Adrenal gland (tissue), 12 donors: ENCODE data around the gene SP140L. TPM values are rescaled to one million over a fixed set of nuclear protein-coding genes. Genes with fewer than 3 reads are reported as not detected.
"Not testable (repeated sequence)": the region's sequence is repeated elsewhere in the genome, so short reads cannot be mapped to it uniquely, and the experiment has no call there.

Experiments
- DNase-seq, 7 donors: peaks; one replicate each; pipeline ENCODE4 v3.0.0-alpha.2; 2019 to 2020
- H3K27ac ChIP-seq, 5 donors: fragments of 200-600 bp; sonication (generic) in 4 of 5; 1 replicate in 3 of 5; 2 replicates in 2 of 5; pipeline versions ENCODE4 v1.5.1 to v1.8.0; 2016 to 2020; ENCODE audit warnings: mild to moderate bottlenecking in 1 of 5
- H3K27me3 ChIP-seq: fragments of 200-600 bp; 2 replicates; pipeline ENCODE4 v1.8.0; 2021
- H3K36me3 ChIP-seq, 2 donors: fragments of 200-600 bp; replicated peaks in 1 of 2; 1 replicate in 1 of 2; 2 replicates in 1 of 2; pipeline versions ENCODE4 v1.5.1 to v1.8.0; 2018 to 2022
- H3K4me1 ChIP-seq, 2 donors: fragments of 200-600 bp; replicated peaks in 1 of 2; 1 replicate in 1 of 2; 2 replicates in 1 of 2; pipeline versions ENCODE4 v1.5.1 to v1.8.0; 2018 to 2021
- H3K4me3 ChIP-seq, 4 donors: fragments of 200-600 bp; sonication (generic) in 3 of 4; one replicate each; pipeline ENCODE4 v1.5.1; 2016 to 2018
- H3K9me3 ChIP-seq, 3 donors: fragments of 200-600 bp; sonication (generic) in 1 of 3; replicated peaks in 1 of 3; 1 replicate in 2 of 3; 2 replicates in 1 of 3; pipeline versions ENCODE4 v1.5.1 to v1.8.0; 2016 to 2021
- CTCF ChIP-seq, 6 experiments: fragments of 450-650 bp in 4 of 6; fragments of 200-600 bp in 2 of 6; sonication (generic) in 1 of 6; IDR thresholded peaks; 1 replicate in 5 of 6; 2 replicates in 1 of 6; pipeline versions ENCODE4 v1.5.1 to v1.8.0; 2016 to 2021; ENCODE audit warnings: antibody characterized with exemption in 6 of 6, mild to moderate bottlenecking in 2 of 6, moderate library complexity in 1 of 6
- POLR2A ChIP-seq, 2 donors: fragments of 450-650 bp; IDR thresholded peaks; one replicate each; pipeline ENCODE4 v1.6.1; 2017; ENCODE audit warnings: antibody characterized with exemption in 2 of 2, mild to moderate bottlenecking in 2 of 2, moderate library complexity in 1 of 2
- WGBS, 4 donors: extraction: QIAGEN DNeasy Blood & Tissue Kit in 2 of 4; methylation state at CpG; one replicate each; pipeline versions ENCODE4 v1.1.5 to v1.1.7; 2013 to 2017; 5-methylcytosine and 5-hydroxymethylcytosine counted together
- intact Hi-C, 2 donors: fragments of 100-400 bp; cut with DNase I; formaldehyde crosslinking; loops; one replicate each; pipeline versions ENCODE4 v1.14.1 to v1.15.0; 2022 to 2023
- polyA plus RNA-seq, 3 donors: library from polyadenylated mRNA; stranded (reverse); fragments of 200-250 nt in 2 of 3; fragments of 350-450 nt in 1 of 3; fragmentation: Illumina TruSeq in 1 of 3; extraction: RNeasy Lipid Tissue Mini Kit (QIAGEN cat#74804) in 1 of 3; gene quantifications; one replicate each; pipeline ENCODE4 v1.2.3, GENCODE V29; 2013 to 2014
- total RNA-seq, 9 donors: library from RNA; depleted of rRNA in 4 of 9; stranded (reverse); fragments of >200 nt in 4 of 9; fragments of 120-200 nt in 1 of 9; fragmentation: NEBNext Ultra II Directional in 1 of 9; extraction: Animal tissue kit (Norgen Biotek cat#: 25700) in 1 of 9; gene quantifications; one replicate each; pipeline versions ENCODE4 v1.1.0 to v1.2.4, GENCODE V29; 2013 to 2023
- donor health status: healthy with polysubstance abuse.
- donor health status: Bipolar disorder and iron deficiency.
- donor health status: DM: yes; HTN: yes; CAD: no.
- donor health status: DM: no; HTN: no; CAD: no.
- donor health status: DM: no; HTN: no; CAD: no.
- donor health status: DM: yes; HTN: yes; CAD: no.

Gene SP140L
- total and polyA plus RNA-seq, 12 donors, result 6.5 to 30.8 (median 21.3) TPM

GRCh38 chr2:230435431-230435830, 108.4 kb downstream of the SP140L start:
- Histone ChIP-seq H3K27me3 (no peaks in the 10 kb centered on the region), H3K27ac (no peak overlapping the region), H3K4me3 (no peak overlapping the region), H3K4me1 (peaks cover 11 to 18% of the 10 kb centered on the region in 2 donors), H3K9me3 (peaks cover 0 to 9% (median 0%) of the 10 kb centered on the region in 3 donors), H3K36me3 (no peaks in the 10 kb centered on the region)
- TF ChIP-seq POLR2A (IDR thresholded peaks at IDR 0.05) (no peak), CTCF (IDR thresholded peaks at IDR 0.05) (no peak)
- no peak for DNase-seq
- intact Hi-C loops, result no loop called here
- 88 to 100% (median 97%) methylated on average over 2 of the region's 2 CpGs for WGBS, 4 donors

- DNase-seq, H3K27ac ChIP-seq, H3K36me3 ChIP-seq, H3K27me3 ChIP-seq, intact Hi-C loops, H3K9me3 ChIP-seq: not testable (repeated sequence)
- Histone ChIP-seq H3K4me3 (peak overlapping the region in 1 of 4 donors; percentile 4), H3K4me1 (peaks cover 15 to 45% of the 10 kb centered on the region in 2 donors)
Measured at GRCh38 chr2:230439121-230439520, 112.1 kb downstream of the SP140L start.

GRCh38 chr2:230439590-230439989, 112.6 kb downstream of the SP140L start:
- Histone ChIP-seq H3K4me3 (peak overlapping the region in 1 of 4 donors; percentile 4), H3K27me3 (no peaks in the 10 kb centered on the region), H3K4me1 (peaks cover 15 to 45% of the 10 kb centered on the region in 2 donors), H3K36me3 (peaks cover 0 to 9% of the 10 kb centered on the region in 2 donors), H3K9me3 (peaks cover 0 to 9% (median 0%) of the 10 kb centered on the region in 3 donors), H3K27ac (peak overlapping the region in 1 of 5 donors; percentile 10)
- DNase-seq, result no peak
- WGBS, 4 donors, result 2 to 20% (median 6%) methylated on average over 2 of the region's 2 CpGs
- TF ChIP-seq CTCF (IDR thresholded peaks at IDR 0.05), result no peak
- no peak for TF ChIP-seq POLR2A (IDR thresholded peaks at IDR 0.05)
- intact Hi-C loops, result no loop called here

GRCh38 chr2:230441227-230441897, 114.4 kb downstream of the SP140L start:
- Histone ChIP-seq H3K4me1 (peaks cover 15 to 45% of the 10 kb centered on the region in 2 donors), H3K27ac (peak overlapping the region in 2 of 5 donors; percentile 27 to 46), H3K27me3 (no peaks in the 10 kb centered on the region), H3K36me3 (peaks cover 0 to 13% of the 10 kb centered on the region in 2 donors), H3K9me3 (peaks cover 0 to 9% (median 0%) of the 10 kb centered on the region in 3 donors), H3K4me3 (no peak overlapping the region)
- DNase-seq, result peak in 3 of 7 donors; percentile 30 to 39 (median 31)
- TF ChIP-seq CTCF (IDR thresholded peaks at IDR 0.05), result no peak
- TF ChIP-seq POLR2A (IDR thresholded peaks at IDR 0.05), result no peak
- 66 to 75% (median 70%) methylated on average over 4 of the region's 4 CpGs for WGBS, 4 donors
- intact Hi-C loops, result no loop called here

GRCh38 chr2:230443541-230443940, 116.5 kb downstream of the SP140L start:
- no peak for DNase-seq
- intact Hi-C loops, result no loop called here
- TF ChIP-seq CTCF (IDR thresholded peaks at IDR 0.05) (no peak), POLR2A (IDR thresholded peaks at IDR 0.05) (no peak)
- Histone ChIP-seq H3K9me3 (no peaks in the 10 kb centered on the region), H3K27ac (no peak overlapping the region), H3K4me3 (no peak overlapping the region), H3K27me3 (no peaks in the 10 kb centered on the region), H3K36me3 (peaks cover 0 to 28% of the 10 kb centered on the region in 2 donors), H3K4me1 (peaks cover 15 to 51% of the 10 kb centered on the region in 2 donors)
- WGBS, 4 donors, result 90 to 95% (median 92%) methylated on average over 2 of the region's 2 CpGs
